Measurements from ENCODE around the gene EMC8. TPM values are rescaled to one million over a fixed set of nuclear protein-coding genes. Genes with fewer than 3 reads are reported as not detected.

The EMC8 gene
- total RNA-seq, 1 donor from 2014 or later = 27.4 TPM

- Mint-ChIP-seq H3K36me3 (ENCODE audit: low read depth) (peaks cover 1% of the 10 kb centered on the region), H3K9me3 (ENCODE audit: low read depth) (no peaks in the 10 kb centered on the region), H3K27ac (ENCODE audit: unreplicated experiment) (no peak overlapping the region), H3K4me1 (ENCODE audit: low read depth) (no peaks in the 10 kb centered on the region), H3K4me3 (ENCODE audit: unreplicated experiment) (no peak overlapping the region), H3K27me3 (ENCODE audit: low read depth) (peaks cover 15% of the 10 kb centered on the region)
- TF ChIP-seq, protein P1, sequence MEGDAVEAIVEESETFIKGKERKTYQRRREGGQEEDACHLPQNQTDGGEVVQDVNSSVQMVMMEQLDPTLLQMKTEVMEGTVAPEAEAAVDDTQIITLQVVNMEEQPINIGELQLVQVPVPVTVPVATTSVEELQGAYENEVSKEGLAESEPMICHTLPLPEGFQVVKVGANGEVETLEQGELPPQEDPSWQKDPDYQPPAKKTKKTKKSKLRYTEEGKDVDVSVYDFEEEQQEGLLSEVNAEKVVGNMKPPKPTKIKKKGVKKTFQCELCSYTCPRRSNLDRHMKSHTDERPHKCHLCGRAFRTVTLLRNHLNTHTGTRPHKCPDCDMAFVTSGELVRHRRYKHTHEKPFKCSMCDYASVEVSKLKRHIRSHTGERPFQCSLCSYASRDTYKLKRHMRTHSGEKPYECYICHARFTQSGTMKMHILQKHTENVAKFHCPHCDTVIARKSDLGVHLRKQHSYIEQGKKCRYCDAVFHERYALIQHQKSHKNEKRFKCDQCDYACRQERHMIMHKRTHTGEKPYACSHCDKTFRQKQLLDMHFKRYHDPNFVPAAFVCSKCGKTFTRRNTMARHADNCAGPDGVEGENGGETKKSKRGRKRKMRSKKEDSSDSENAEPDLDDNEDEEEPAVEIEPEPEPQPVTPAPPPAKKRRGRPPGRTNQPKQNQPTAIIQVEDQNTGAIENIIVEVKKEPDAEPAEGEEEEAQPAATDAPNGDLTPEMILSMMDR (IDR thresholded peaks at IDR 0.05) = no peak
- no peak for DNase-seq (ENCODE audit: low spot score)
Observed at GRCh38 chr16:85729452-85730185, 69.7 kb downstream of the EMC8 start.

DNA sequence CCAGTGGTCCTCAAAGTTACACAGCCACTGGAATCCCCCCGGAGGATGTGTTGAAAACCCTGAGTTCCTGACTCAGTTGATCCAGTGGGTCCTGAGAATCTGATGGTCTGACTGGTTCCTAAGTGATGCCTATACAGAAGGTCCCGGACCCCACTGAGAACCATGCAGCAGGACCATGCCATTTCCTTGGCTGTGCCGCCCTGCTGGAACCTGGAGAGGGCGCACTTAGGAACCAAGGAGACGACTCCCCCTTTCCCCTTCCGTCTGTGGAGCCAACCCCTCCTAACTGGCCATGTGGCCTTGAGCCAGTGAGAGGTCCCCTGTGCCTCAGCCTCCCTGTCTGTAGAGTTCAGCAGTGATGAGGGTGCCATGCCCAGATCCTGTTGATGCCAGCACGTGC, 70.5 kb downstream of the EMC8 start:
- H3K4me3 Mint-ChIP-seq (ENCODE audit: unreplicated experiment) = no peak overlapping the region
- TF ChIP-seq, protein P1 (IDR thresholded peaks at IDR 0.05) = peak; percentile 47
- H3K36me3 Mint-ChIP-seq (ENCODE audit: low read depth) = peaks cover 1% of the 10 kb centered on the region
- H3K27ac Mint-ChIP-seq (ENCODE audit: unreplicated experiment) = no peak overlapping the region
- DNase-seq (ENCODE audit: low spot score) = no peak
- H3K9me3 Mint-ChIP-seq (ENCODE audit: low read depth) = no peaks in the 10 kb centered on the region
- H3K27me3 Mint-ChIP-seq (ENCODE audit: low read depth) = peaks cover 19% of the 10 kb centered on the region
- H3K4me1 Mint-ChIP-seq (ENCODE audit: low read depth) = no peaks in the 10 kb centered on the region

Small RNA genes lying within 50 kb of the gene (microRNA-seq; reads per million reads assigned to microRNA genes)
- not detected for gene MIR1910 (ENCODE audit: borderline number of aligned reads)

Other genes with a start within 250 kb of the EMC8 start
- 22.6 to 37.1 TPM (median 24.0 TPM) in 3 replicates for gene GSE1, start 186.2 kb downstream of the EMC8 start, total RNA-seq
- gene GINS2, start 110.6 kb downstream of the EMC8 start, total RNA-seq = 3.1 to 10.9 TPM (median 3.8 TPM) in 3 replicates
- gene C16orf74, start 48.4 kb downstream of the EMC8 start, total RNA-seq = 0.82 to 1.6 TPM (median 1.0 TPM) in 3 replicates
- gene COX4I1, start 151 bp upstream of the EMC8 start, total RNA-seq = 341 to 345 TPM (median 344 TPM) in 3 replicates
- gene IRF8, start 99.6 kb upstream of the EMC8 start, total RNA-seq = not detected in 3 replicates

Data from chondrocyte (in vitro differentiated cells).